Measurements from ENCODE around the gene PCCA.

Gene PCCA

GRCh38 chr13:100175078-100175802, 86.3 kb downstream of the PCCA start:
- DNase-seq, result no peak
- Histone ChIP-seq H2AFZ (ENCODE audit: low read depth, low read length) (no peak overlapping the region), H4K20me1 (ENCODE audit: insufficient read depth, low read length) (no peaks in the 10 kb centered on the region; the same call in 1 of the 2 replicates), H3K4me1 (ENCODE audit: insufficient read depth, low read length) (no peaks in the 10 kb centered on the region), H3K79me2 (ENCODE audit: insufficient read depth, low read length) (no peaks in the 10 kb centered on the region), H3K36me3 (ENCODE audit: insufficient read depth, low read length) (no peaks in the 10 kb centered on the region), H3K4me3 (ENCODE audit: low read depth in 1 of 2, low read length in 2 of 2) (no peak overlapping the region), H3K9me3 (ENCODE audit: insufficient read depth, low read length, severe bottlenecking) (no peaks in the 10 kb centered on the region), H3K27me3 (ENCODE audit: insufficient read depth, low read length, poor library complexity) (no peaks in the 10 kb centered on the region), H3K4me2 (ENCODE audit: insufficient read depth, low read length) (no peak overlapping the region), H3K27ac (ENCODE audit: low read length) (no peak overlapping the region), H3K9ac (ENCODE audit: low read depth, low read length) (no peak overlapping the region)
- no peak for ATAC-seq (ENCODE audit: insufficient read depth, low read depth)
- TF ChIP-seq CTCF (IDR thresholded peaks at IDR 0.05; ENCODE audit: borderline replicate concordance, extremely low read depth, low read length, poor library complexity, severe bottlenecking), result no peak
- no peak for TF ChIP-seq EZH2 (IDR thresholded peaks at IDR 0.05; ENCODE audit: borderline replicate concordance, low read depth, low read length, severe bottlenecking)

GRCh38 chr13:100175803-100176182, 86.9 kb downstream of the PCCA start:
- Histone ChIP-seq H3K4me2 (ENCODE audit: insufficient read depth, low read length) (no peak overlapping the region), H3K9ac (ENCODE audit: low read depth, low read length) (no peak overlapping the region), H3K36me3 (ENCODE audit: insufficient read depth, low read length) (no peaks in the 10 kb centered on the region), H3K9me3 (ENCODE audit: insufficient read depth, low read length, severe bottlenecking) (no peaks in the 10 kb centered on the region), H4K20me1 (ENCODE audit: insufficient read depth, low read length) (no peaks in the 10 kb centered on the region; the same call in 1 of the 2 replicates), H3K27ac (ENCODE audit: low read length) (no peak overlapping the region), H3K79me2 (ENCODE audit: insufficient read depth, low read length) (no peaks in the 10 kb centered on the region), H3K4me3 (ENCODE audit: low read depth in 1 of 2, low read length in 2 of 2) (no peak overlapping the region), H3K27me3 (ENCODE audit: insufficient read depth, low read length, poor library complexity) (no peaks in the 10 kb centered on the region), H3K4me1 (ENCODE audit: insufficient read depth, low read length) (no peaks in the 10 kb centered on the region), H2AFZ (ENCODE audit: low read depth, low read length) (no peak overlapping the region)
- ATAC-seq (ENCODE audit: insufficient read depth, low read depth) (no peak), DNase-seq (no peak)
- no peak for TF ChIP-seq EZH2 (IDR thresholded peaks at IDR 0.05; ENCODE audit: borderline replicate concordance, low read depth, low read length, severe bottlenecking)

GRCh38 chr13:100176801-100177400, 88.0 kb downstream of the PCCA start:
- H3K9ac ChIP-seq (ENCODE audit: low read depth, low read length), result no peak overlapping the region

More at GRCh38 chr13:100176801-100177400, 88.0 kb downstream of the PCCA start:
- Histone ChIP-seq H3K4me2 (ENCODE audit: insufficient read depth, low read length) (no peak overlapping the region), H3K36me3 (ENCODE audit: insufficient read depth, low read length) (no peaks in the 10 kb centered on the region), H3K79me2 (ENCODE audit: insufficient read depth, low read length) (no peaks in the 10 kb centered on the region), H2AFZ (ENCODE audit: low read depth, low read length) (no peak overlapping the region), H3K27me3 (ENCODE audit: insufficient read depth, low read length, poor library complexity) (no peaks in the 10 kb centered on the region), H3K9me3 (ENCODE audit: insufficient read depth, low read length, severe bottlenecking) (no peaks in the 10 kb centered on the region), H3K4me1 (ENCODE audit: insufficient read depth, low read length) (no peaks in the 10 kb centered on the region), H3K27ac (ENCODE audit: low read length) (no peak overlapping the region), H4K20me1 (ENCODE audit: insufficient read depth, low read length) (no peaks in the 10 kb centered on the region; the same call in 1 of the 2 replicates), H3K4me3 (ENCODE audit: low read depth in 1 of 2, low read length in 2 of 2) (no peak overlapping the region)
- ATAC-seq (ENCODE audit: insufficient read depth, low read depth), result no peak
- TF ChIP-seq EZH2 (IDR thresholded peaks at IDR 0.05; ENCODE audit: borderline replicate concordance, low read depth, low read length, severe bottlenecking) (no peak), CTCF (IDR thresholded peaks at IDR 0.05; ENCODE audit: borderline replicate concordance, extremely low read depth, low read length, poor library complexity, severe bottlenecking) (no peak)
- DNase-seq, result no peak

Data from DND-41 (cell line).